SU-DHL-6 (cell line): Measurements from ENCODE around the gene PPP2R5C.

Experiments used
- CTCF ChIP-seq: fragments of 200-600 bp; sonication (generic); IDR thresholded peaks from one replicate; pipeline ENCODE4 v1.5.1; 2017; ENCODE audit warnings: antibody characterized with exemption, mild to moderate bottlenecking, low read length, moderate library complexity; ENCODE audit not compliant: insufficient read depth, poor library complexity, severe bottlenecking
- EZH2phosphoT487 ChIP-seq: fragments of 200-600 bp; sonication (generic), shearing (Covaris generic); conservative IDR thresholded peaks from 2 replicates; pipeline ENCODE4 v1.6.1; 2018; ENCODE audit warnings: mild to moderate bottlenecking, antibody characterized with exemption, low read length, moderate library complexity, mixed read lengths

GRCh38 chr14:101726954-101727302 is 34.6 kb upstream of the PPP2R5C start:
- TF ChIP-seq CTCF: no peak
- no peak for TF ChIP-seq EZH2phosphoT487
